ENCODE measurements around the gene DCXR. TPM values are rescaled to one million over a fixed set of nuclear protein-coding genes. Genes with fewer than 3 reads are reported as not detected.

The DCXR gene
- total and polyA plus RNA-seq, 2 donors (not counting 3 experiments of a cell fraction or from before 2014, with no cell fraction given): 93.0 to 178 TPM

DNA sequence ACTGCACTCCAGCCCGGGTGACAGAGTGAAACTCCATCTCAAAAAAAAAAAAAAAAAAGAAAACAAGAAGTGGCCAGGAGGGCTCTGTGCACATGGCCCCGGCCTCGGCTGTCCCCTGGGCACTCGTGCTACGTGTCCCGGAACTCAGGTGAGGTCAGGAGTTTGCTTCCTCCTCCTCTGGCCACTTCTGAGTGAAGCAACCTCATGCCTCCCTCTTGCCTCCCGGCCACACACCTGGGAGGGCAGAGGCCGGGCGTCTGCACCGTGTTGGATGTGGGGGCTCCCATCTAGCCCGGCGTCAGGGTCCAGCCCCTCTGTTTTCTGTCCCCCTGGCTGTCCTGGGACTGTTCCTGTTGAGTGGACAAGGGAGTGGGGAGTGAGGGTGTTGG lies 37.9 kb downstream of the DCXR start:
- Histone ChIP-seq H3K9me1 (replicated peaks; ENCODE audit: control insufficient read depth, extremely low read depth, insufficient read depth, low read length) (no peaks in the 10 kb centered on the region), H3K27ac (ENCODE audit: insufficient read depth, low read depth, low read length) (no peak overlapping the region), H2AFZ (ENCODE audit: low read depth, low read length) (no peak overlapping the region), H3K4me1 (ENCODE audit: control insufficient read depth, extremely low read depth, insufficient read depth, low read length) (peaks cover 13% of the 10 kb centered on the region), H3K4me3 (replicated peaks in 1 of 3; ENCODE audit: insufficient read depth in 1 of 3, low read depth in 1 of 3, low read length in 3 of 3) (no peak overlapping the region), H3K36me3 (ENCODE audit: control insufficient read depth in 2 of 2, extremely low read depth in 1 of 2, insufficient read depth in 2 of 2, low read length in 2 of 2) (no peaks in the 10 kb centered on the region), H3K9me3 (replicated peaks; ENCODE audit: control insufficient read depth, insufficient read depth, low read length) (no peaks in the 10 kb centered on the region), H3K4me2 (ENCODE audit: insufficient read depth, low read length) (no peak overlapping the region), H3K9ac (replicated peaks; ENCODE audit: extremely low read depth, insufficient read depth, low read length) (no peak overlapping the region), H3K79me2 (ENCODE audit: control insufficient read depth, insufficient read depth, low read length) (no peaks in the 10 kb centered on the region), H3K27me3 (ENCODE audit: control insufficient read depth in 2 of 2, insufficient read depth in 2 of 2, low read length in 2 of 2) (no peaks in the 10 kb centered on the region), H4K20me1 (replicated peaks; ENCODE audit: control insufficient read depth, extremely low read depth, insufficient read depth, low read length) (no peaks in the 10 kb centered on the region)
- FAIRE-seq: no peak
- no peak for TF ChIP-seq FOS (IDR thresholded peaks at IDR 0.05; ENCODE audit: borderline replicate concordance, insufficient read depth, low read length)
- no peak for TF ChIP-seq POLR2AphosphoS5 (IDR thresholded peaks at IDR 0.05; ENCODE audit: insufficient read depth, low read depth, low read length)
- no TSS peak for BruUV-seq (replicated peaks)
- dilution Hi-C loops (cut with MboI; ENCODE audit: extremely low pct_ligation_motif_present, low sequenced_read_pairs) (no loop called here), intact Hi-C loops (cut with micrococcal nuclease) (no loop called here)
- CTCF ChIA-PET: no interaction called here
- POLR2A ChIA-PET: no interaction called here
- DNase-seq (ENCODE audit: low read depth, low spot score): no peak

DNA sequence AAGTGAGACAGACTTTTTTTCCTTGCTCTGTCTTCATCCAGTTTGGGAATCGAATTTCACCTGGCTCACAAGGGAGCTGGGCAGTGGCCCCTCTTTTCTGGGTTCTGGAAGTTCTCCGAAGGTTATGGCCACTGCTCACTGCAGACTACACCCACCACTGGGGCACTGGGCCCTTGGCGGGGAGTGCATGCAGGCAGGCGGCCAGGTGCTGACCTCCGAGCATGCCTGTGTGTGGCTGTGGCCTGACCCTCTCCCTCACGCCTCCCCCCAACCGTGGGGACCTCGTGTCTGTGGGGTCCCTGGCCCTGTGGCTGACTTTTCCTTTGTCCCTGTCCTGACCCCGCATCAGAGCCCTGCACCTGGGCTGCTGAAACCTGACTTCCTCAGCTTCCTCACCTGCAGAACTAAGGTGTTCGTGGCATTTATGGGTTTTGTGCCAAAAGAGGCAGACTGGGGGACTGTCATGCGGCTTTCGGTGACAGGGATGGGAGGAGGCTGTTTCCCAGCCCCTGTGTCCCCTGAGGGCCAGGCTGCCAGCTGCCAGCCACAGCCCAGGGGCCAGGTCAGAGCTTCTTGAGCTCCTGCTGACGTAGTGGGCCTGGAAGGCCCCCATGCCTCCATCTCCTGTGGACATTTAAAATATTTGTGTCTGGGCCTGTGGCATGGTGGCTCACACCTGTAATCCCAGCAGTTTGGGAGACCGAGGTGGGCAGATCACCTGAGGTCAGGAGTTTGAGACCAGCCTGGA lies 38.6 kb downstream of the DCXR start:
- H3K4me1 ChIP-seq (ENCODE audit: control insufficient read depth, extremely low read depth, insufficient read depth, low read length): peaks cover 9% of the 10 kb centered on the region
- no peaks in the 10 kb centered on the region for H3K27me3 ChIP-seq (ENCODE audit: control insufficient read depth in 2 of 2, insufficient read depth in 2 of 2, low read length in 2 of 2)
- intact Hi-C loops (cut with micrococcal nuclease): no loop called here
- TF ChIP-seq EZH2 (IDR thresholded peaks at IDR 0.05; ENCODE audit: borderline replicate concordance, low read depth, low read length, severe bottlenecking) (no peak), POLR2A (IDR thresholded peaks at IDR 0.05; ENCODE audit: low read depth, low read length) (no peak), FOS (IDR thresholded peaks at IDR 0.05; ENCODE audit: borderline replicate concordance, insufficient read depth, low read length) (no peak), JUN (IDR thresholded peaks at IDR 0.05; ENCODE audit: borderline replicate concordance, insufficient read depth, insufficient read length, low read depth) (no peak), MYC (IDR thresholded peaks at IDR 0.05; ENCODE audit: low read depth, low read length) (no peak), POLR2AphosphoS5 (IDR thresholded peaks at IDR 0.05; ENCODE audit: insufficient read depth, low read depth, low read length) (no peak), GATA2 (IDR thresholded peaks at IDR 0.05; ENCODE audit: insufficient read depth, insufficient read length, low read depth, low read length) (no peak)
- TF ChIP-seq, protein P1, sequence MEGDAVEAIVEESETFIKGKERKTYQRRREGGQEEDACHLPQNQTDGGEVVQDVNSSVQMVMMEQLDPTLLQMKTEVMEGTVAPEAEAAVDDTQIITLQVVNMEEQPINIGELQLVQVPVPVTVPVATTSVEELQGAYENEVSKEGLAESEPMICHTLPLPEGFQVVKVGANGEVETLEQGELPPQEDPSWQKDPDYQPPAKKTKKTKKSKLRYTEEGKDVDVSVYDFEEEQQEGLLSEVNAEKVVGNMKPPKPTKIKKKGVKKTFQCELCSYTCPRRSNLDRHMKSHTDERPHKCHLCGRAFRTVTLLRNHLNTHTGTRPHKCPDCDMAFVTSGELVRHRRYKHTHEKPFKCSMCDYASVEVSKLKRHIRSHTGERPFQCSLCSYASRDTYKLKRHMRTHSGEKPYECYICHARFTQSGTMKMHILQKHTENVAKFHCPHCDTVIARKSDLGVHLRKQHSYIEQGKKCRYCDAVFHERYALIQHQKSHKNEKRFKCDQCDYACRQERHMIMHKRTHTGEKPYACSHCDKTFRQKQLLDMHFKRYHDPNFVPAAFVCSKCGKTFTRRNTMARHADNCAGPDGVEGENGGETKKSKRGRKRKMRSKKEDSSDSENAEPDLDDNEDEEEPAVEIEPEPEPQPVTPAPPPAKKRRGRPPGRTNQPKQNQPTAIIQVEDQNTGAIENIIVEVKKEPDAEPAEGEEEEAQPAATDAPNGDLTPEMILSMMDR (IDR thresholded peaks at IDR 0.05; ENCODE audit: extremely low read depth in 1 of 2, insufficient read depth in 1 of 2, low read depth in 1 of 2, low read length in 2 of 2): no peak
- TF ChIP-seq, protein P2, sequence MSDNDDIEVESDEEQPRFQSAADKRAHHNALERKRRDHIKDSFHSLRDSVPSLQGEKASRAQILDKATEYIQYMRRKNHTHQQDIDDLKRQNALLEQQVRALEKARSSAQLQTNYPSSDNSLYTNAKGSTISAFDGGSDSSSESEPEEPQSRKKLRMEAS (IDR thresholded peaks at IDR 0.05; ENCODE audit: insufficient read depth, insufficient read length): no peak
- no peaks in the 10 kb centered on the region for H3K9me3 ChIP-seq (replicated peaks; ENCODE audit: control insufficient read depth, insufficient read depth, low read length)
- H4K20me1 ChIP-seq (replicated peaks; ENCODE audit: control insufficient read depth, extremely low read depth, insufficient read depth, low read length): no peaks in the 10 kb centered on the region
- no peaks in the 10 kb centered on the region for H3K79me2 ChIP-seq (ENCODE audit: control insufficient read depth, insufficient read depth, low read length)
- no peak overlapping the region for H3K4me3 ChIP-seq (replicated peaks in 1 of 3; ENCODE audit: insufficient read depth in 1 of 3, low read depth in 1 of 3, low read length in 3 of 3)
- FAIRE-seq: no peak
- no peak overlapping the region for H3K27ac ChIP-seq (ENCODE audit: insufficient read depth, low read depth, low read length)
- POLR2A ChIA-PET: no interaction called here
- dilution Hi-C loops (cut with MboI; ENCODE audit: extremely low pct_ligation_motif_present, low sequenced_read_pairs): no loop called here
- H3K9me1 ChIP-seq (replicated peaks; ENCODE audit: control insufficient read depth, extremely low read depth, insufficient read depth, low read length): no peaks in the 10 kb centered on the region
- H3K4me2 ChIP-seq (ENCODE audit: insufficient read depth, low read length): no peak overlapping the region
- H3K9ac ChIP-seq (replicated peaks; ENCODE audit: extremely low read depth, insufficient read depth, low read length): no peak overlapping the region
- no peak overlapping the region for H2AFZ ChIP-seq (ENCODE audit: low read depth, low read length)
- no peaks in the 10 kb centered on the region for H3K36me3 ChIP-seq (ENCODE audit: control insufficient read depth in 2 of 2, extremely low read depth in 1 of 2, insufficient read depth in 2 of 2, low read length in 2 of 2)
- no TSS peak for BruUV-seq (replicated peaks)
- DNase-seq (ENCODE audit: low read depth, low spot score): no peak
- CTCF ChIA-PET: interaction anchor here (0.8 kb wide), 1 partner anchor 22 kb away, joined by 3 read pairs; no protein-coding TSS in a partner anchor

Data from endothelial cell of umbilical vein (primary cell).